Upper lobe of right lung (tissue), 1 donor: Measurements from ENCODE around the gene TEX101. TPM values are rescaled to one million over a fixed set of nuclear protein-coding genes. Genes with fewer than 3 reads are reported as not detected.
A peak's percentile ranks its signal among the peaks of the same experiment; 100 is the strongest.

Experiments
- ATAC-seq: fragments of 200-7000 bp; cut with Tn5 transposase; one replicate; pipeline ENCODE4 v1.9.1; 2020; ENCODE audit warnings: mild to moderate bottlenecking, moderate library complexity
- DNase-seq: peaks from one replicate; pipeline ENCODE4 v3.0.0-alpha.2; 2020
- H3K27ac ChIP-seq: fragments of 200-600 bp; one replicate; pipeline ENCODE4 v1.8.0; 2022
- H3K27me3 ChIP-seq: fragments of 200-600 bp; one replicate; pipeline ENCODE4 v1.8.0; 2022; ENCODE audit warnings: mild to moderate bottlenecking
- H3K36me3 ChIP-seq: fragments of 200-600 bp; one replicate; pipeline ENCODE4 v1.8.0; 2022
- H3K4me1 ChIP-seq: fragments of 200-600 bp; one replicate; pipeline ENCODE4 v1.8.0; 2022
- H3K4me3 ChIP-seq: fragments of 200-600 bp; one replicate; pipeline ENCODE4 v1.8.0; 2022; ENCODE audit warnings: mild to moderate bottlenecking
- H3K9me3 ChIP-seq: fragments of 200-600 bp; one replicate; pipeline ENCODE4 v1.8.0; 2022
- CTCF ChIP-seq: fragments of 200-600 bp; IDR thresholded peaks from one replicate; pipeline ENCODE4 v1.8.0; 2022; ENCODE audit warnings: antibody characterized with exemption
- intact Hi-C: fragments of 100-400 bp; cut with DNase I; formaldehyde crosslinking; loops from one replicate; pipeline ENCODE4 v1.11.0; 2022
- total RNA-seq: library from RNA; stranded (reverse); fragmentation: NEBNext Ultra II Directional; extraction: Animal tissue kit (Norgen Biotek cat#: 25700); gene quantifications from one replicate; pipeline ENCODE4 v1.2.1, GENCODE V29; 2021
- donor health status: DM: no; HTN: yes; CAD: no; lungs with severe emphysema.

Gene TEX101
- total RNA-seq, 1 donor from 2014 or later = not detected

- Histone ChIP-seq H3K27ac (peak overlapping the region; percentile 74), H3K9me3 (no peaks in the 10 kb centered on the region), H3K4me3 (peak overlapping the region; percentile 72), H3K27me3 (peaks cover 10% of the 10 kb centered on the region), H3K4me1 (peaks cover 7% of the 10 kb centered on the region), H3K36me3 (no peaks in the 10 kb centered on the region)
- DNase-seq = peak; percentile 99
- peak; percentile 97 for ATAC-seq
- TF ChIP-seq CTCF = no peak
- intact Hi-C loops = no loop called here
Observed at GRCh38 chr19:43463381-43464133, 48.9 kb downstream of the TEX101 start.

GRCh38 chr19:43464134-43464775 lies 49.6 kb downstream of the TEX101 start:
- ATAC-seq = peak; percentile 54
- Histone ChIP-seq H3K4me3 (peak overlapping the region; percentile 72), H3K9me3 (no peaks in the 10 kb centered on the region), H3K4me1 (peaks cover 7% of the 10 kb centered on the region), H3K27me3 (peaks cover 10% of the 10 kb centered on the region), H3K27ac (peak overlapping the region; percentile 74), H3K36me3 (no peaks in the 10 kb centered on the region)
- TF ChIP-seq CTCF = no peak
- intact Hi-C loops = no loop called here
- peak; percentile 87 for DNase-seq

GRCh38 chr19:43465468-43466120 lies 50.9 kb downstream of the TEX101 start, which contains the start of gene LYPD3:
Gene LYPD3, minus strand, starts transcription at chr19:43465608. Its CDS starts 37 bp downstream, at chr19:43465571.
- ATAC-seq (no peak), DNase-seq (no peak)
- H3K9me3 ChIP-seq = no peaks in the 10 kb centered on the region
- no peaks in the 10 kb centered on the region for H3K36me3 ChIP-seq
- no peak for TF ChIP-seq CTCF
- H3K27me3 ChIP-seq = peaks cover 10% of the 10 kb centered on the region
- H3K27ac ChIP-seq = peak within 1 kb of the TSS; percentile 74
- H3K4me3 ChIP-seq = peak within 1 kb of the TSS; percentile 72
- peaks cover 7% of the 10 kb centered on the region for H3K4me1 ChIP-seq
- intact Hi-C loops = no loop called here

- Histone ChIP-seq H3K4me3 (no peak overlapping the region), H3K9me3 (no peaks in the 10 kb centered on the region), H3K36me3 (no peaks in the 10 kb centered on the region), H3K4me1 (peaks cover 7% of the 10 kb centered on the region), H3K27ac (no peak overlapping the region), H3K27me3 (peaks cover 10% of the 10 kb centered on the region)
- no peak for TF ChIP-seq CTCF
- intact Hi-C loops = no loop called here
- ATAC-seq (no peak), DNase-seq (no peak)
Observed at GRCh38 chr19:43466793-43467192, 52.1 kb downstream of the TEX101 start.

GRCh38 chr19:43467276-43467675 lies 52.6 kb downstream of the TEX101 start:
- TF ChIP-seq CTCF = no peak
- no peaks in the 10 kb centered on the region for H3K36me3 ChIP-seq
- ATAC-seq (no peak), DNase-seq (no peak)
- no peak overlapping the region for H3K27ac ChIP-seq
- peaks cover 10% of the 10 kb centered on the region for H3K27me3 ChIP-seq
- H3K9me3 ChIP-seq = no peaks in the 10 kb centered on the region
- no peak overlapping the region for H3K4me3 ChIP-seq
- H3K4me1 ChIP-seq = peaks cover 7% of the 10 kb centered on the region
- intact Hi-C loops = no loop called here
